ENCODE results near the gene PFKFB3.

The PFKFB3 gene

GRCh38 chr10:6201516-6201975 lies 1.2 kb upstream of the PFKFB3 start:
- Histone ChIP-seq H3K36me3 (ENCODE audit: control insufficient read depth in 2 of 2, insufficient read depth in 1 of 2, low read length in 2 of 2) (no peaks in the 10 kb centered on the region), H3K27ac (ENCODE audit: extremely low read depth, low read depth, low read length) (peak overlapping the region; percentile 54; the same call in 1 of the 2 replicates), H3K9me3 (ENCODE audit: control insufficient read depth, insufficient read depth, low read depth, low read length) (no peaks in the 10 kb centered on the region), H3K4me3 (ENCODE audit: low read depth, low read length) (peak overlapping the region; percentile 44), H3K4me1 (ENCODE audit: control insufficient read depth, insufficient read depth, low read length) (peaks cover 16% of the 10 kb centered on the region)
- ChIA-PET POLR2A (interaction anchor here (0.5 to 5.1 kb wide), 6 partner anchors 18 to 199 kb away, joined by 3 to 92 read pairs (median 3); no protein-coding TSS in a partner anchor), CTCF (interaction anchor here (0.6 to 2.2 kb wide), 13 partner anchors 18 to 251 kb away, joined by 3 to 84 read pairs (median 4); no protein-coding TSS in a partner anchor)
- no peak for TF ChIP-seq ZIC2 (tag by site-specific recombination; IDR thresholded peaks at IDR 0.05)
- no peak for TF ChIP-seq ZNF292 (tag by site-specific recombination; IDR thresholded peaks at IDR 0.05; ENCODE audit: borderline replicate concordance, low read depth)
- no peak for TF ChIP-seq ZNF16 (tag by site-specific recombination; IDR thresholded peaks at IDR 0.05; ENCODE audit: low read depth)
- TF ChIP-seq ZNF366 (tag by site-specific recombination; conservative IDR thresholded peaks at IDR 0.05): no peak
- TF ChIP-seq ZNF513 (tag by site-specific recombination; IDR thresholded peaks at IDR 0.05): no peak
- TF ChIP-seq ZNF354C (tag by site-specific recombination; IDR thresholded peaks at IDR 0.05; ENCODE audit: borderline replicate concordance, low read depth): no peak
- TF ChIP-seq KLF8 (tag by site-specific recombination; IDR thresholded peaks at IDR 0.05): 0 out of 2 replicates have a peak, but pooled peaks have one; percentile 9
- TF ChIP-seq ZNF239 (tag by site-specific recombination; IDR thresholded peaks at IDR 0.05): no peak
- TF ChIP-seq ZNF394 (tag by site-specific recombination; IDR thresholded peaks at IDR 0.05; ENCODE audit: borderline replicate concordance): no peak
- TF ChIP-seq REST (tag by site-specific recombination; IDR thresholded peaks at IDR 0.05): no peak
- TF ChIP-seq ZSCAN5A (tag by site-specific recombination; IDR thresholded peaks at IDR 0.05): no peak
- TF ChIP-seq ZNF521 (tag by site-specific recombination; IDR thresholded peaks at IDR 0.05): no peak
- TF ChIP-seq ZNF561 (tag by site-specific recombination; IDR thresholded peaks at IDR 0.05; ENCODE audit: borderline replicate concordance): no peak
- no peak for TF ChIP-seq ZNF24 (tag by site-specific recombination; IDR thresholded peaks at IDR 0.05)
- no peak for TF ChIP-seq ZNF433 (tag by site-specific recombination; IDR thresholded peaks at IDR 0.05; ENCODE audit: low read depth)
- TF ChIP-seq ZNF174 (tag by site-specific recombination; IDR thresholded peaks at IDR 0.05): no peak
- no peak for TF ChIP-seq ZFHX2 (tag by site-specific recombination; conservative IDR thresholded peaks at IDR 0.05)
- no peak for TF ChIP-seq ZBTB21 (tag by site-specific recombination; IDR thresholded peaks at IDR 0.05)
- peak; percentile 72 for TF ChIP-seq ZBTB8A (tag by site-specific recombination; IDR thresholded peaks at IDR 0.05)
- TF ChIP-seq GLI4 (tag by site-specific recombination; IDR thresholded peaks at IDR 0.05): no peak
- TF ChIP-seq PBX3 (CRISPR knock-in tag; IDR thresholded peaks at IDR 0.05): no peak
- no peak for TF ChIP-seq ZNF148 (tag by site-specific recombination; IDR thresholded peaks at IDR 0.05; ENCODE audit: borderline replicate concordance)
- peak; percentile 40; the same call in 1 of the 2 replicates for TF ChIP-seq ZBTB20 (tag by site-specific recombination; IDR thresholded peaks at IDR 0.05)
- TF ChIP-seq ZNF600 (tag by site-specific recombination; IDR thresholded peaks at IDR 0.05): peak; percentile 80
- TF ChIP-seq ZNF585B (tag by site-specific recombination; IDR thresholded peaks at IDR 0.05): no peak
- TF ChIP-seq ZBTB26 (tag by site-specific recombination; optimal IDR thresholded peaks at IDR 0.05): peak; percentile 51
- no peak for TF ChIP-seq ZNF121 (tag by site-specific recombination; IDR thresholded peaks at IDR 0.05)
